Tibial nerve (tissue), 4 donors: ENCODE data around the gene CBX6.

Source experiments
- EP300 ChIP-seq, 2 donors: sonication (generic); formaldehyde crosslinking; IDR thresholded peaks; one replicate each; pipeline ENCODE4 v1.6.1; 2017; ENCODE audit warnings: antibody characterized with exemption in 2 of 2, mild to moderate bottlenecking in 1 of 2
- POLR2A ChIP-seq, 2 donors: fragments of 450-650 bp; IDR thresholded peaks; one replicate each; pipeline ENCODE4 v1.6.1; 2017; ENCODE audit warnings: antibody characterized with exemption in 2 of 2, mild to moderate bottlenecking in 2 of 2, moderate library complexity in 2 of 2
- TF ChIP-seq, protein P1 (sequence below), 5 experiments: fragments of 200-600 bp in 3 of 5; fragments of 450-650 bp in 2 of 5; sonication (generic) in 3 of 5; IDR thresholded peaks; one replicate each; pipeline ENCODE4 v1.5.1; 2016 to 2019; ENCODE audit warnings: antibody characterized with exemption in 5 of 5, mild to moderate bottlenecking in 3 of 5, moderate library complexity in 2 of 5

DNA sequence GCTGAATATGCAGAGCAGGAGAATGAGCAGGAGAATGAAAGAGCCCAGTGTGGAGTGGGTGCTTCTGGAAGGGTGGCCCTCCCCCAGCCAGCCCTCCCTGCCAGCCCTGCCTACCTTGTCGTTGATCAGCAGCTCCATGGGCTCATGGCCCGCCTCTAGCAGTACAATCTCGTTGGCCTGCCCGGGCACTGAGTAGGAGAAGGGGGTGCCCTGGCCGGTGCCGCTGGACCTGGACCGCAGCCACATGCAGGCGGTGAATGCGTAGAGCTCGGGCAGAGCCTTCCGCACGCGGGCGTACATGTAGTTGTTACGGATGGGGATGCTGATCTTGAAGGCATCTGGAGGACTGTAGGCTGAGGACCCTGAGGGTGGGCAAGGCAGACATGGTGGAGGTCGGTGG is 45.6 kb downstream of the CBX6 start:
- TF ChIP-seq, protein P1, sequence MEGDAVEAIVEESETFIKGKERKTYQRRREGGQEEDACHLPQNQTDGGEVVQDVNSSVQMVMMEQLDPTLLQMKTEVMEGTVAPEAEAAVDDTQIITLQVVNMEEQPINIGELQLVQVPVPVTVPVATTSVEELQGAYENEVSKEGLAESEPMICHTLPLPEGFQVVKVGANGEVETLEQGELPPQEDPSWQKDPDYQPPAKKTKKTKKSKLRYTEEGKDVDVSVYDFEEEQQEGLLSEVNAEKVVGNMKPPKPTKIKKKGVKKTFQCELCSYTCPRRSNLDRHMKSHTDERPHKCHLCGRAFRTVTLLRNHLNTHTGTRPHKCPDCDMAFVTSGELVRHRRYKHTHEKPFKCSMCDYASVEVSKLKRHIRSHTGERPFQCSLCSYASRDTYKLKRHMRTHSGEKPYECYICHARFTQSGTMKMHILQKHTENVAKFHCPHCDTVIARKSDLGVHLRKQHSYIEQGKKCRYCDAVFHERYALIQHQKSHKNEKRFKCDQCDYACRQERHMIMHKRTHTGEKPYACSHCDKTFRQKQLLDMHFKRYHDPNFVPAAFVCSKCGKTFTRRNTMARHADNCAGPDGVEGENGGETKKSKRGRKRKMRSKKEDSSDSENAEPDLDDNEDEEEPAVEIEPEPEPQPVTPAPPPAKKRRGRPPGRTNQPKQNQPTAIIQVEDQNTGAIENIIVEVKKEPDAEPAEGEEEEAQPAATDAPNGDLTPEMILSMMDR (IDR thresholded peaks at IDR 0.05): no peak
- TF ChIP-seq POLR2A (IDR thresholded peaks at IDR 0.05) (no peak), EP300 (IDR thresholded peaks at IDR 0.05) (no peak)
